Fibroblast of lung (primary cell): ENCODE measurements around the gene FBLN2. TPM values are rescaled to one million over a fixed set of nuclear protein-coding genes. Genes with fewer than 3 reads are reported as not detected.

Experiments used
- DNase-seq, 2 donors: peaks; one replicate each; pipeline versions ENCODE4 v3.0.0 to v3.0.0-alpha.2; 2010; ENCODE audit warnings: low read depth in 2 of 2
- H2AFZ ChIP-seq: 2 replicates; pipeline ENCODE4 v1.5.1; 2012; ENCODE audit warnings: low read length, control low read depth, inconsistent platforms
- H3K27ac ChIP-seq: 2 replicates; pipeline ENCODE4 v1.5.1; 2011; ENCODE audit warnings: low read length, control low read depth; ENCODE audit not compliant: insufficient read depth
- H3K27me3 ChIP-seq: 2 replicates; pipeline ENCODE4 v1.5.1; 2011; ENCODE audit warnings: mild to moderate bottlenecking, low read length; ENCODE audit not compliant: control insufficient read depth, insufficient read depth
- H3K36me3 ChIP-seq: 2 replicates; pipeline ENCODE4 v1.5.1; 2011; ENCODE audit warnings: low read length; ENCODE audit not compliant: control insufficient read depth, insufficient read depth
- H3K4me1 ChIP-seq: 2 replicates; pipeline ENCODE4 v1.5.1; 2011; ENCODE audit warnings: low read length; ENCODE audit not compliant: control insufficient read depth, insufficient read depth; ENCODE audit errors: extremely low read depth
- H3K4me2 ChIP-seq: 2 replicates; pipeline ENCODE4 v1.5.1; 2011; ENCODE audit warnings: low read length, control low read depth; ENCODE audit not compliant: insufficient read depth; ENCODE audit errors: extremely low read depth
- H3K4me3 ChIP-seq, 4 experiments: fragments of 200-600 bp in 1 of 4; sonication (generic) in 1 of 4; replicated peaks in 1 of 4; 2 replicates each; pipeline ENCODE4 v1.5.1; 2011 to 2016; ENCODE audit warnings: low read length in 4 of 4, low read depth in 3 of 4, mild to moderate bottlenecking in 3 of 4, control low read depth in 2 of 4, inconsistent platforms in 1 of 4, mixed read lengths in 1 of 4; ENCODE audit not compliant: insufficient read depth in 1 of 4; ENCODE audit errors: control extremely low read depth in 1 of 4
- H3K79me2 ChIP-seq: 2 replicates; pipeline ENCODE4 v1.5.1; 2012; ENCODE audit warnings: mild to moderate bottlenecking, low read length, inconsistent platforms; ENCODE audit not compliant: control insufficient read depth, insufficient read depth
- H3K9ac ChIP-seq: 2 replicates; pipeline ENCODE4 v1.5.1; 2011; ENCODE audit warnings: mild to moderate bottlenecking, low read length, control low read depth; ENCODE audit not compliant: insufficient read depth
- H3K9me3 ChIP-seq: 2 replicates; pipeline ENCODE4 v1.5.1; 2012; ENCODE audit warnings: low read depth, low read length; ENCODE audit not compliant: control insufficient read depth, insufficient read depth
- H4K20me1 ChIP-seq: 2 replicates; pipeline ENCODE4 v1.5.1; 2011; ENCODE audit warnings: low read length; ENCODE audit not compliant: control insufficient read depth, insufficient read depth; ENCODE audit errors: extremely low read depth
- EZH2 ChIP-seq: IDR thresholded peaks from 2 replicates; pipeline ENCODE4 v1.5.1; 2012; ENCODE audit warnings: low read length, control low read depth, mild to moderate bottlenecking; ENCODE audit errors: missing control alignments
- polyA plus RNA-seq, 2 donors: library from polyadenylated mRNA; depleted of rRNA in 1 of 2; stranded (reverse) in 1 of 2; unstranded in 1 of 2; fragments of >200 nt; gene quantifications; 2 replicates each; pipeline ENCODE4 v1.2.1, GENCODE V29; 2011 to 2012; ENCODE audit warnings: missing spikeins in 1 of 2
- total RNA-seq: library from RNA; depleted of rRNA; stranded (reverse); fragments of >200 nt; gene quantifications from 2 replicates; pipeline ENCODE4 v1.2.1, GENCODE V29; 2014
- TF ChIP-seq, protein P1 (sequence below), 2 donors: IDR thresholded peaks in 1 of 2; conservative IDR thresholded peaks in 1 of 2; 1 replicate in 1 of 2; 2 replicates in 1 of 2; pipeline ENCODE4 v1.5.1; 2011 to 2012; ENCODE audit warnings: low read length in 2 of 2, control low read depth in 1 of 2, inconsistent platforms in 1 of 2, low read depth in 1 of 2, mild to moderate bottlenecking in 1 of 2

Gene FBLN2
- total and polyA plus RNA-seq, 2 donors (not counting 1 experiment from before 2014, with no cell fraction given), result 25.4 to 138 TPM

DNA sequence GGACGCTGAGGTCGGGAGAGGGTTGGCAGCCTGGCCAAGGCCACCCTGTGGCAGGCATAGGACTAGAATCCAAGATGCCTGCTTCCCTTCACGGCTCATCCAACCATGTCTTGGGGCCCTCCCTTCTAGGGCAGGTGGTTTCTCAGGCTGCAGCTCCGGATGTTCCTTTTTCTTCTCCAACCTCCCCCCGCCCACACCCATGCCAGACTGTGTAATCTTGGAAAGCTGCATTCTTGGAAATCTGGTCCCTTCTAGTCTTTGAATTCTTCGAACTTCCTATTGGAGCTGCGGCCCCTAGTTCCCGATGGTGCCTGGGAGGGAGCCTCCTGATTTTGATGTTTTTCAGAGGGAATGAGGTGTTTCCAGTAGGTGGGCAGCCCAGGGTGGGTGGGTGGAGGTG, 109.8 kb downstream of the FBLN2 start:
- Histone ChIP-seq H3K27me3 (no peaks in the 10 kb centered on the region), H4K20me1 (no peaks in the 10 kb centered on the region), H2AFZ (no peak overlapping the region), H3K27ac (no peak overlapping the region), H3K9me3 (no peaks in the 10 kb centered on the region), H3K4me3 (no peak overlapping the region), H3K4me1 (no peaks in the 10 kb centered on the region), H3K4me2 (no peak overlapping the region), H3K9ac (no peak overlapping the region), H3K36me3 (no peaks in the 10 kb centered on the region), H3K79me2 (no peaks in the 10 kb centered on the region)
- no peak for TF ChIP-seq EZH2
- TF ChIP-seq, protein P1, sequence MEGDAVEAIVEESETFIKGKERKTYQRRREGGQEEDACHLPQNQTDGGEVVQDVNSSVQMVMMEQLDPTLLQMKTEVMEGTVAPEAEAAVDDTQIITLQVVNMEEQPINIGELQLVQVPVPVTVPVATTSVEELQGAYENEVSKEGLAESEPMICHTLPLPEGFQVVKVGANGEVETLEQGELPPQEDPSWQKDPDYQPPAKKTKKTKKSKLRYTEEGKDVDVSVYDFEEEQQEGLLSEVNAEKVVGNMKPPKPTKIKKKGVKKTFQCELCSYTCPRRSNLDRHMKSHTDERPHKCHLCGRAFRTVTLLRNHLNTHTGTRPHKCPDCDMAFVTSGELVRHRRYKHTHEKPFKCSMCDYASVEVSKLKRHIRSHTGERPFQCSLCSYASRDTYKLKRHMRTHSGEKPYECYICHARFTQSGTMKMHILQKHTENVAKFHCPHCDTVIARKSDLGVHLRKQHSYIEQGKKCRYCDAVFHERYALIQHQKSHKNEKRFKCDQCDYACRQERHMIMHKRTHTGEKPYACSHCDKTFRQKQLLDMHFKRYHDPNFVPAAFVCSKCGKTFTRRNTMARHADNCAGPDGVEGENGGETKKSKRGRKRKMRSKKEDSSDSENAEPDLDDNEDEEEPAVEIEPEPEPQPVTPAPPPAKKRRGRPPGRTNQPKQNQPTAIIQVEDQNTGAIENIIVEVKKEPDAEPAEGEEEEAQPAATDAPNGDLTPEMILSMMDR (conservative IDR thresholded peaks at IDR 0.05 in 1 of 2, IDR thresholded peaks at IDR 0.05 in 1 of 2; ENCODE audit: low read depth in 1 of 2, low read length in 2 of 2), result no peak
- no peak for DNase-seq

DNA sequence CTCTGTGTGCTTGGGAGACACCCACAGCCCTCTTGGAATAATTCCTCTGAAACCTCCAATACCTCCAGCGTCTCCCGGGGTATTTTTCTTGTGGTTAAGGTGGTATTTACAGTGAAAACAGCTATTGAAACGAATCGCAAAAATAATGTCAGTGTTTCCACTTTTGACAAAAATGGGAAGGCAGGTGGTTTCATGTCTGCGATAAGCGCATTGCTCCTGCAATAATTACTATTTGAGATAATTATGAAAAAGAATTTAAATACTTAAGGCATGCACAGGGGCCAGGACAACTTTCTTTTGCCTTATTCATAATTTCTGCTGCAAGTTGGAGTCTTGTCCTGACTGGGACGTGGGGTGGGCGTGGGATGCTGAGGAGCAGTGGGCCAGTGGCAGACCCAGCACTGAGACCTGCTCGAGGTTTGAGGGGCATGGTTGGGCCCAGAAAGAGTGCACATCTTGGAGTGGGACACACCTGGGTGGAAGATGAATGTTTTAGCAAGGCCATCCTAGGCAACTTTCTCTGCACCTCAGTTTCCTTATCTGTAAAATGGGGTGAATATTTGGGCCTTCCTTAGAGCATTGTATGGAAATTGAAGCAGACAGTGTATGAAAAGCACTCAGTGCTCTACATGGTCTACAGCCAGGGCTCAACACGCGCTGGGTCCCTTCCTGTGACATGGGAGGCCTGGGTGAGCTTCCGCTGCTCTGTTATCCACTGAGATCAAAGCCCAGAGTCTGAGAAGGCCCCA, 110.5 kb downstream of the FBLN2 start:
- Histone ChIP-seq H2AFZ (no peak overlapping the region), H3K4me2 (no peak overlapping the region), H3K79me2 (no peaks in the 10 kb centered on the region), H3K36me3 (no peaks in the 10 kb centered on the region), H3K4me3 (no peak overlapping the region), H4K20me1 (no peaks in the 10 kb centered on the region), H3K9ac (no peak overlapping the region), H3K9me3 (no peaks in the 10 kb centered on the region), H3K27ac (no peak overlapping the region), H3K4me1 (no peaks in the 10 kb centered on the region), H3K27me3 (no peaks in the 10 kb centered on the region)
- TF ChIP-seq EZH2, result no peak
- TF ChIP-seq, protein P1 (conservative IDR thresholded peaks at IDR 0.05 in 1 of 2, IDR thresholded peaks at IDR 0.05 in 1 of 2; ENCODE audit: low read depth in 1 of 2, low read length in 2 of 2), result no peak
- no peak for DNase-seq

DNA sequence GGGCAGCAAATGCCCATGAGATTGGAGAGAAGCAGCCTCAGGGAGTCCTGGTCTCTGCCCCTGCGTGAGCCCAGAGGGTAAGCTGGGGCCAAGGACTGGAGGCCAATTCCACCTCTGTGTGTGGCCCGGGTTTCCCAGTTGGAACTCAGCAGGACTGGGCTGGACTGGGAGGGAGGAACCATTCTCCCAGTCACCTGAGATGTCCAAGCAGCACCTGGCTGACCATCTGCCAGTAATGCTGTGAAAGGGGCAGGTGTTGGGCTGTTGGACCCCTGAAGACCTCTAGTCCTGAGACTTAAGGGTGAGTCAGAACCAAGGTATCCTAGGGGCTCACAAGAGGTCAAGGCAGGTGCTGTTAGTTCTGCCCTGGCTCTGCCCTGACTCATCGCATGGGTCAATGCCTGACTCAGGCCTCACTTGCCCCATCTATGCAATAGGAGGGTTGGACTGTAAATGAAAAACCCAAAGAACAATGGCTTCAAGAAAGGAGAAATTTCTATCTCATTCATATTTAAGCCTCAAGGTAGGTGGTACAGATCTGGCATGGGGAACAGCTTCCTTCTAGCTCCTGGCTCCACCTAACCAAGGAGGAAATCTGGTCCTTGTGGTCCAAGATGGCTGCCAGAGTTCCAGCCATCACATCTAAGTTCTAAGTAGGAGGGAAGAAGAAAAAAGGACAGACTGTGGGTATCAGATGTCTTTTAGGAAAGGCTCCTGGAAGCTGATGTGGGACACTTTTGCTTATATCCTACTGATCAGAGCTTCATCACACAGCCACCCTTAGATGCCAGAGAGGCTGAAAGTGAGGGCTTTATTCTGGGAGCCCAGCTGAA, 111.3 kb downstream of the FBLN2 start:
- Histone ChIP-seq H2AFZ (no peak overlapping the region), H3K27ac (no peak overlapping the region), H3K36me3 (no peaks in the 10 kb centered on the region), H3K9ac (no peak overlapping the region), H4K20me1 (no peaks in the 10 kb centered on the region), H3K79me2 (no peaks in the 10 kb centered on the region), H3K4me2 (no peak overlapping the region), H3K4me1 (no peaks in the 10 kb centered on the region), H3K9me3 (no peaks in the 10 kb centered on the region), H3K4me3 (no peak overlapping the region), H3K27me3 (no peaks in the 10 kb centered on the region)
- DNase-seq, result no peak
- TF ChIP-seq, protein P1 (conservative IDR thresholded peaks at IDR 0.05 in 1 of 2, IDR thresholded peaks at IDR 0.05 in 1 of 2; ENCODE audit: low read depth in 1 of 2, low read length in 2 of 2), result no peak
- no peak for TF ChIP-seq EZH2
